ENCODE results near the gene CGGBP1.
"Not testable (repeated sequence)": the region's sequence is repeated elsewhere in the genome, so short reads cannot be mapped to it uniquely, and the experiment has no call there.

CGGBP1 gene

GRCh38 chr3:88033808-88034207, 25.0 kb downstream of the CGGBP1 start:
- no peak for DNase-seq

- no peak for DNase-seq
Observed at GRCh38 chr3:88033079-88033478, 25.7 kb downstream of the CGGBP1 start.

- DNase-seq: no peak
Observed at GRCh38 chr3:88032245-88032644, 26.6 kb downstream of the CGGBP1 start.

- DNase-seq: no peak
Observed at GRCh38 chr3:88031642-88032077, 27.1 kb downstream of the CGGBP1 start.

- DNase-seq: no peak
Observed at GRCh38 chr3:88030210-88030609, 28.6 kb downstream of the CGGBP1 start.

- DNase-seq: no peak
Observed at GRCh38 chr3:88028876-88029275, 29.9 kb downstream of the CGGBP1 start.

GRCh38 chr3:88025001-88025552, 33.7 kb downstream of the CGGBP1 start:
- no peak for DNase-seq

GRCh38 chr3:88019024-88019423, 39.8 kb downstream of the CGGBP1 start:
- no peak for DNase-seq

GRCh38 chr3:88015656-88016055, 43.1 kb downstream of the CGGBP1 start:
- not testable (repeated sequence) for DNase-seq

GRCh38 chr3:88013592-88013991, 45.2 kb downstream of the CGGBP1 start:
- DNase-seq: no peak

- DNase-seq: no peak
Observed at GRCh38 chr3:88010810-88011209, 48.0 kb downstream of the CGGBP1 start.

- DNase-seq: no peak
Observed at GRCh38 chr3:88009066-88009465, 49.7 kb downstream of the CGGBP1 start.

GRCh38 chr3:88005066-88005465, 53.7 kb downstream of the CGGBP1 start:
- no peak for DNase-seq

GRCh38 chr3:88003115-88003755, 55.6 kb downstream of the CGGBP1 start:
- no peak for DNase-seq

- no peak for DNase-seq
Observed at GRCh38 chr3:88002448-88002847, 56.4 kb downstream of the CGGBP1 start.

Data from activated T-cell treated with anti-CD3 and anti-CD28 coated beads, Interleukin-2, amount 50 U/mL, for 48 hours (primary cell).